Ectodermal cell (in vitro differentiated cells): ENCODE measurements around the gene PLEKHG3.

Experiments
- H3K27ac ChIP-seq: 2 replicates; pipeline ENCODE4 v1.7.0; 2013; ENCODE audit warnings: mild to moderate bottlenecking, low read depth, low read length; ENCODE audit not compliant: insufficient read depth, poor library complexity, severe bottlenecking
- H3K27me3 ChIP-seq: 2 replicates; pipeline ENCODE4 v1.7.0; 2013; ENCODE audit warnings: mild to moderate bottlenecking, low read length; ENCODE audit not compliant: insufficient read depth, control insufficient read depth, poor library complexity, severe bottlenecking
- H3K36me3 ChIP-seq: one replicate; pipeline ENCODE4 v1.7.0; 2013; ENCODE audit warnings: low read length; ENCODE audit not compliant: control insufficient read depth, insufficient read depth
- H3K4me1 ChIP-seq: one replicate; pipeline ENCODE4 v1.7.0; 2013; ENCODE audit warnings: low read length; ENCODE audit not compliant: control insufficient read depth, insufficient read depth
- H3K4me3 ChIP-seq: 2 replicates; pipeline ENCODE4 v1.7.0; 2013; ENCODE audit warnings: low read depth, low read length, control low read depth; ENCODE audit not compliant: insufficient read depth
- H3K9me3 ChIP-seq: 2 replicates; pipeline ENCODE4 v1.7.0; 2013; ENCODE audit warnings: mild to moderate bottlenecking, low read length, moderate library complexity; ENCODE audit not compliant: control insufficient read depth
- WGBS, 2 experiments: methylation state at CpG; one replicate each; pipeline ENCODE4 v1.1.7; 2013; ENCODE audit warnings: missing lambda C conversion rate in 2 of 2; 5-methylcytosine and 5-hydroxymethylcytosine counted together

PLEKHG3 gene

GRCh38 chr14:64792871-64793560, 88.8 kb downstream of the PLEKHG3 start:
- Histone ChIP-seq H3K27ac (no peak overlapping the region), H3K4me1 (peaks cover 19% of the 10 kb centered on the region), H3K27me3 (no peaks in the 10 kb centered on the region), H3K36me3 (no peaks in the 10 kb centered on the region), H3K9me3 (no peaks in the 10 kb centered on the region), H3K4me3 (no peak overlapping the region)
- 96 to 97% methylated on average over 26 of the region's 26 CpGs for WGBS, 2 experiments

- Histone ChIP-seq H3K4me3 (no peak overlapping the region), H3K27me3 (no peaks in the 10 kb centered on the region), H3K9me3 (no peaks in the 10 kb centered on the region), H3K36me3 (no peaks in the 10 kb centered on the region), H3K4me1 (peaks cover 12% of the 10 kb centered on the region), H3K27ac (no peak overlapping the region)
- 95% methylated on average over 16 of the region's 16 CpGs for WGBS, 2 experiments
Measured at GRCh38 chr14:64795211-64795610, 91.0 kb downstream of the PLEKHG3 start.

- Histone ChIP-seq H3K27me3 (no peaks in the 10 kb centered on the region), H3K4me3 (no peak overlapping the region), H3K4me1 (peaks cover 5% of the 10 kb centered on the region), H3K27ac (no peak overlapping the region), H3K9me3 (no peaks in the 10 kb centered on the region), H3K36me3 (no peaks in the 10 kb centered on the region)
- 88 to 91% methylated on average over 3 of the region's 3 CpGs for WGBS, 2 experiments
Measured at GRCh38 chr14:64795921-64796320, 91.7 kb downstream of the PLEKHG3 start.

- Histone ChIP-seq H3K27ac (no peak overlapping the region), H3K4me3 (no peak overlapping the region), H3K27me3 (no peaks in the 10 kb centered on the region), H3K4me1 (peaks cover under 1% of the 10 kb centered on the region), H3K36me3 (no peaks in the 10 kb centered on the region), H3K9me3 (no peaks in the 10 kb centered on the region)
- WGBS, 2 experiments: 92 to 94% methylated on average over 11 of the region's 11 CpGs
Measured at GRCh38 chr14:64796369-64796768, 92.1 kb downstream of the PLEKHG3 start.

- Histone ChIP-seq H3K4me3 (no peak overlapping the region), H3K27ac (no peak overlapping the region), H3K9me3 (no peaks in the 10 kb centered on the region), H3K27me3 (no peaks in the 10 kb centered on the region), H3K36me3 (no peaks in the 10 kb centered on the region), H3K4me1 (no peaks in the 10 kb centered on the region)
- 94 to 96% methylated on average over 10 of the region's 10 CpGs for WGBS, 2 experiments
Measured at GRCh38 chr14:64799555-64799954, 95.3 kb downstream of the PLEKHG3 start.
